ENCODE data around the gene OR4K13.

OR4K13 gene

GRCh38 chr14:20035938-20036337 is at the start of gene OR4K13:
Gene OR4K13 (minus strand): TSS chr14:20036038. CDS start chr14:20034758, 1,280 bp downstream.
- in situ Hi-C loops (cut with MboI; ENCODE audit: low sequenced_read_pairs) = no loop called here

DNA sequence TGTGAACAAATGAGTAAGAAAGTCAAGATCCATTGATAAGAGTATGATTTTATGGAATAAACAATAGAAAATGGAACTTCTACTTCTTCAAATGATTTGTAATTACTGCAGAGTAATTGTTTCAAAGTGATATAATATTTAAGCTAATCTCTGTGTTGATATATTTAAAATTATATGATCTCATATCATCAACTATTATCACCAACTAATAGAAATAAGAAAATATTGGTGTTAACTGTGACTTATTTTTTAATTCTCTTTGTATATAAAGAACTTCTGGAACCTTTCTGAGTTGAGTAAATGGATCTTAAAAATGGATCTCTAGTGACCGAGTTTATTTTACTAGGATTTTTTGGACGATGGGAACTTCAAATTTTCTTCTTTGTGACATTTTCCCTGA is 23.9 kb upstream of the OR4K13 start, which contains the start of gene OR4L1:
OR4L1 (plus strand) TSS at position 301 of the 400 bp plus-strand sequence; CDS start at position 301, 0 bp downstream.
- in situ Hi-C loops (cut with MboI; ENCODE audit: low sequenced_read_pairs) = no loop called here

GRCh38 chr14:20048202-20048601 is 12.4 kb upstream of the OR4K13 start:
- in situ Hi-C loops (cut with MboI; ENCODE audit: low sequenced_read_pairs) = no loop called here

- in situ Hi-C loops (cut with MboI; ENCODE audit: low sequenced_read_pairs) = no loop called here
Observed at GRCh38 chr14:20044243-20044642, 8.4 kb upstream of the OR4K13 start.

DNA sequence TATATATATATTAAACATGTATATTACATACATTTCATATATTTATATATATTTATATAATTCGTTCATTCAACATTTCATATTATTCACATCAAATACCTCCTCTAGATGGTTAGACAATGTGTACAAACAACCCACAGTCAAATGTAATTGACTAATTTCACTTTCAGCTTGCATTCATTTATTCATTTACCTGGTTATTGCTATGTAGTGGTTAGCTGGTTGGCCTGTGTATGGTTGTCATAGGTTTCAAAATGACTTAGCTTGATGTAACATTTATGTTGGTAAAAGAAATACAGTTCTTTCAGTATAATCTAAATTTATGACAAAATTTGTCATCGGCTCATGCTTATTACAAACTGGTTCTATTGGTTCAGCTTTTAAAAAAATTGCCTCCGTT is 389 bp downstream of the OR4K13 start:
- in situ Hi-C loops (cut with MboI; ENCODE audit: low sequenced_read_pairs) = no loop called here

GRCh38 chr14:20031058-20031457 is 4.8 kb downstream of the OR4K13 start:
- in situ Hi-C loops (cut with MboI; ENCODE audit: low sequenced_read_pairs) = no loop called here

DNA sequence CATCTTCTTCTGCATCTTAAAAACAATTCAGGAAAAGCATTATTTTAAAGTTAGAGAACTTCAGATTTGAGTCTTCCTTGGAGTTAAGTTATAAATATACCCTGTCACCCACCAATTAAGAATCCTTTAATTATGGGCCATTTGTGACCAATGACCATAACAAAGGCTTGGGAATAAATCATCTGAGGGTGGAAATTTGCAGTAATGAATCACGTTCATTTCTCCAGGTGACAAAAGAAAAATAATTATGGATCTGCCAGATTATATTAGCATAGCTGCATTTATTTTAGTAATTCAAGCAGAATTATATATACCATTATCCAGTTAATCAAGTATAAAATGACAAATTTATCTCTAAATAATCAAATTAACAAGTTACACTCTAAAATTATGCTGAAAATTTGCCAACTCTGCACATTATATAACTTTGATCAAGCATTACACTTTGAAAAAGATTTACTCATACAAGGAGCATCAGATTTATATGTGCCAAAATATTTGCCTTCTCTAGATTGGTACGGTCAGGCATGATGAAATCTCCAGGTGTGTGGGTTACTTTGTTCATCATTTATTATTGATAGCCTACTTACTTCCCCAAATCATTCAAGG is 16.5 kb downstream of the OR4K13 start, which contains the start of gene OR4K14:
OR4K14 (minus strand) TSS at position 51 of the 609 bp plus-strand sequence. CDS start 4,114 bp downstream, outside the sequence.
- in situ Hi-C loops (cut with MboI; ENCODE audit: low sequenced_read_pairs) = no loop called here

GRCh38 chr14:20008156-20008555 is 27.7 kb downstream of the OR4K13 start:
- in situ Hi-C loops (cut with MboI; ENCODE audit: low sequenced_read_pairs) = no loop called here

DNA sequence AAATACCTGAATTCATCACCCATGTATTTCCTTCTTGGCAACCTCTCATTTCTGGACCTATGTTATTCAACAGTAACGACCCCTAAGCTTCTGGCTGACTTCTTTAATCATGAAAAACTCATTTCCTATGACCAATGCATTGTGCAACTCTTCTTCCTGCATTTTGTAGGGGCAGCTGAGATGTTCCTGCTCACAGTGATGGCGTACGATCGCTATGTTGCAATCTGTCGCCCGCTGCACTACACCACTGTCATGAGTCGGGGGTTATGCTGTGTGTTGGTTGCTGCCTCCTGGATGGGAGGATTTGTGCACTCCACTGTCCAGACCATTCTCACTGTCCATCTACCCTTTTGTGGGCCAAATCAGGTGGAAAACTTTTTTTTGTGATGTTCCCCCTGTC is 33.5 kb downstream of the OR4K13 start:
- in situ Hi-C loops (cut with MboI; ENCODE audit: low sequenced_read_pairs) = no loop called here

DNA sequence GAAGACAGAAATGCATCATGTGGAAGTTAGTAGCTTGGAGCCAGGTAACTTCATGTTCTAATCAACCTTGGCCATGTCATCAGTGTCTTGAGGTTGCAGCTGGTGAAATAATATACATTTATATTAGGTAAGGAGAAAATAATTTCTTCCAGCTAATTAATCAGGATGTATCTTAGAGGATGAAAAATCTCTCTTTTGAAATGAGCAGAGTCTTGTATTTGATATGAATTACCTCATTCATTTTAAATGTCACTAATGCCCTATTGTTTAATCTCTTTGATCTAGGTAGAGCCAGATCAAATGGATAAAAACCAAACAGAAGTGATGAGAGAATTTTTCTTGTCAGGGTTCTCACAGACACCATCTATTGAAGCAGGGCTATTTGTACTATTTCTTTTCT is 34.0 kb downstream of the OR4K13 start, which contains the start of gene OR4Q2:
OR4Q2 (plus strand) TSS at position 301 of the 400 bp plus-strand sequence.
- in situ Hi-C loops (cut with MboI; ENCODE audit: low sequenced_read_pairs) = no loop called here

- in situ Hi-C loops (cut with MboI; ENCODE audit: low sequenced_read_pairs) = no loop called here
Observed at GRCh38 chr14:19993438-19993837, 42.4 kb downstream of the OR4K13 start.

Measured in hTERT RPE-1 (cell line).